IMR-90 (cell line): Measurements from ENCODE around the gene CYP4B1. TPM values are rescaled to one million over a fixed set of nuclear protein-coding genes. Genes with fewer than 3 reads are reported as not detected.

Experiments
- ATAC-seq: fragments of 200-7000 bp; cut with Tn5 transposase; 2 replicates; pipeline ENCODE4 v1.9.1; 2020; ENCODE audit warnings: low read depth, mild to moderate bottlenecking, moderate library complexity
- BruUV-seq: library from RNA; stranded (reverse); fragments of 400-500 nt; replicated peaks from 2 replicates; lab custom pipeline; 2021; lab: Mats Ljungman, UMichigan
- CTCF ChIA-PET: fragments of 300-600 bp; formaldehyde crosslinking; extraction: SDS; loops from one replicate; lab custom pipeline; 2021; ENCODE audit warnings: antibody characterized with exemption; lab: Yijun Ruan, JAX
- POLR2A ChIA-PET: fragments of 300-600 bp; sonication (Branson Sonifier 250); formaldehyde crosslinking; loops from one replicate; lab custom pipeline; 2022; ENCODE audit warnings: antibody characterized with exemption; ENCODE audit not compliant: unreplicated experiment; lab: Charles Lee
- DNase-seq: peaks from one replicate; pipeline ENCODE4 v3.0.0; 2013
- H2AFZ ChIP-seq: replicated peaks from 2 replicates; pipeline ENCODE3; 2013; ENCODE audit warnings: low read length, mild to moderate bottlenecking; ENCODE audit not compliant: poor library complexity
- H2AK5ac ChIP-seq: 2 replicates; pipeline ENCODE4 v1.6.1; 2013; ENCODE audit warnings: low read depth, low read length, inconsistent platforms
- H2AK9ac ChIP-seq: replicated peaks from 2 replicates; pipeline ENCODE3; 2013; ENCODE audit warnings: mild to moderate bottlenecking, low read depth, low read length, moderate library complexity; ENCODE audit not compliant: poor library complexity
- H2BK120ac ChIP-seq: 2 replicates; pipeline ENCODE4 v1.6.1; 2013; ENCODE audit warnings: low read depth, low read length, inconsistent platforms
- H2BK15ac ChIP-seq: 3 replicates; pipeline ENCODE4 v1.6.1; 2013; ENCODE audit warnings: low read depth, low read length, inconsistent platforms
- H2BK20ac ChIP-seq: 2 replicates; pipeline ENCODE4 v1.6.1; 2013; ENCODE audit warnings: low read depth, mild to moderate bottlenecking, inconsistent platforms, low read length, moderate library complexity
- H2BK5ac ChIP-seq: 2 replicates; pipeline ENCODE4 v1.6.1; 2013; ENCODE audit warnings: mild to moderate bottlenecking, low read depth, low read length, inconsistent platforms; ENCODE audit not compliant: poor library complexity, severe bottlenecking
- H3K14ac ChIP-seq: replicated peaks from 2 replicates; pipeline ENCODE4 v1.6.1; 2013; ENCODE audit warnings: low read depth, low read length, inconsistent platforms
- H3K18ac ChIP-seq: 2 replicates; pipeline ENCODE4 v1.6.1; 2013; ENCODE audit warnings: low read depth, low read length, control low read depth
- H3K23ac ChIP-seq: 2 replicates; pipeline ENCODE4 v1.6.1; 2013; ENCODE audit warnings: low read depth, low read length, inconsistent platforms
- H3K27ac ChIP-seq: 2 replicates; pipeline ENCODE4 v1.5.1; 2013; ENCODE audit warnings: mild to moderate bottlenecking, control low read depth, low read length; ENCODE audit not compliant: insufficient read depth
- H3K27me3 ChIP-seq: 2 replicates; pipeline ENCODE4 v1.6.1; 2013; ENCODE audit warnings: low read length; ENCODE audit not compliant: control insufficient read depth, insufficient read depth
- H3K36me3 ChIP-seq: 2 replicates; pipeline ENCODE4 v1.6.1; 2013; ENCODE audit warnings: low read length, mixed read lengths; ENCODE audit not compliant: control insufficient read depth, insufficient read depth
- H3K4ac ChIP-seq: 2 replicates; pipeline ENCODE4 v1.6.1; 2013; ENCODE audit warnings: low read depth, low read length, inconsistent platforms
- H3K4me1 ChIP-seq: 2 replicates; pipeline ENCODE4 v1.6.1; 2013; ENCODE audit warnings: low read length, mixed read lengths; ENCODE audit not compliant: control insufficient read depth, insufficient read depth
- H3K4me2 ChIP-seq: 2 replicates; pipeline ENCODE4 v1.6.1; 2013; ENCODE audit warnings: low read depth, mild to moderate bottlenecking, control low read depth, low read length, moderate library complexity
- H3K4me3 ChIP-seq: 2 replicates; pipeline ENCODE4 v1.5.1; 2013; ENCODE audit warnings: low read depth, mild to moderate bottlenecking, control low read depth, low read length, moderate library complexity; ENCODE audit not compliant: insufficient read depth
- H3K56ac ChIP-seq: 2 replicates; pipeline ENCODE4 v1.6.1; 2013; ENCODE audit warnings: low read length, inconsistent platforms; ENCODE audit not compliant: insufficient read depth; ENCODE audit errors: extremely low read depth
- H3K79me1 ChIP-seq, 2 experiments: 2 replicates each; pipeline ENCODE4 v1.6.1; 2013; ENCODE audit warnings: low read length in 2 of 2, inconsistent platforms in 1 of 2, low read depth in 1 of 2
- H3K9ac ChIP-seq: 2 replicates; pipeline ENCODE4 v1.6.1; 2013; ENCODE audit warnings: low read depth, low read length, control low read depth
- H3K9me1 ChIP-seq: 2 replicates; pipeline ENCODE4 v1.6.1; 2013; ENCODE audit warnings: low read length, inconsistent platforms; ENCODE audit not compliant: insufficient read depth
- H3K9me3 ChIP-seq: 2 replicates; pipeline ENCODE4 v1.6.1; 2013; ENCODE audit warnings: low read length; ENCODE audit not compliant: control insufficient read depth, insufficient read depth
- H4K20me1 ChIP-seq: 2 replicates; pipeline ENCODE4 v1.6.1; 2013; ENCODE audit warnings: low read length, inconsistent platforms; ENCODE audit not compliant: insufficient read depth
- H4K5ac ChIP-seq: 2 replicates; pipeline ENCODE4 v1.6.1; 2013; ENCODE audit warnings: mild to moderate bottlenecking, low read depth, low read length, control low read depth
- H4K8ac ChIP-seq, 2 experiments: 2 replicates each; pipeline ENCODE4 v1.6.1; 2013; ENCODE audit warnings: low read depth in 2 of 2, low read length in 2 of 2, control low read depth in 1 of 2, inconsistent platforms in 1 of 2
- H4K91ac ChIP-seq: 2 replicates; pipeline ENCODE4 v1.6.1; 2013; ENCODE audit warnings: low read depth, low read length, inconsistent platforms; ENCODE audit not compliant: insufficient read depth
- BHLHE40 ChIP-seq: fragments of 150-350 bp; IDR thresholded peaks from 2 replicates; pipeline ENCODE4 v1.6.1; 2016; ENCODE audit warnings: mild to moderate bottlenecking, low read depth, low read length
- CEBPB ChIP-seq: IDR thresholded peaks from 2 replicates; pipeline ENCODE4 v1.6.1; 2012; ENCODE audit warnings: low read depth, low read length, improper control_type of control experiment
- CHD1 ChIP-seq: IDR thresholded peaks from 2 replicates; pipeline ENCODE4 v1.6.1; 2012; ENCODE audit warnings: low read depth, low read length, improper control_type of control experiment
- CTCF ChIP-seq: conservative IDR thresholded peaks from 2 replicates; pipeline ENCODE4 v1.5.1; 2012; ENCODE audit warnings: mild to moderate bottlenecking, low read depth, low read length, improper control_type of control experiment
- ELK1 ChIP-seq: fragments of 150-350 bp; IDR thresholded peaks from 2 replicates; pipeline ENCODE4 v1.6.1; 2016; ENCODE audit warnings: low read depth, mild to moderate bottlenecking, low read length, moderate library complexity, borderline replicate concordance
- FOS ChIP-seq: fragments of 150-350 bp; IDR thresholded peaks from 2 replicates; pipeline ENCODE4 v1.6.1; 2016; ENCODE audit warnings: low read depth, low read length
- MAFK ChIP-seq: IDR thresholded peaks from 2 replicates; pipeline ENCODE4 v1.6.1; 2012; ENCODE audit warnings: low read depth, low read length, improper control_type of control experiment
- MAZ ChIP-seq: IDR thresholded peaks from 2 replicates; pipeline ENCODE4 v1.6.1; 2012; ENCODE audit warnings: low read depth, mild to moderate bottlenecking, low read length, improper control_type of control experiment, moderate library complexity, borderline replicate concordance
- MXI1 ChIP-seq: IDR thresholded peaks from 2 replicates; pipeline ENCODE4 v1.6.1; 2012; ENCODE audit warnings: low read depth, mild to moderate bottlenecking, low read length, moderate library complexity, borderline replicate concordance
- NFE2L2 ChIP-seq: fragments of 150-350 bp; IDR thresholded peaks from 2 replicates; pipeline ENCODE4 v1.6.1; 2016; ENCODE audit warnings: low read depth, mild to moderate bottlenecking, low read length
- POLR2A ChIP-seq: IDR thresholded peaks from 2 replicates; pipeline ENCODE4 v1.6.1; 2012; ENCODE audit warnings: mild to moderate bottlenecking, low read depth, low read length
- RAD21 ChIP-seq: IDR thresholded peaks from 2 replicates; pipeline ENCODE4 v1.6.1; 2012; ENCODE audit warnings: low read length, improper control_type of control experiment
- RCOR1 ChIP-seq: IDR thresholded peaks from 2 replicates; pipeline ENCODE4 v1.6.1; 2012; ENCODE audit warnings: mild to moderate bottlenecking, low read length, improper control_type of control experiment; ENCODE audit not compliant: insufficient replicate concordance
- RFX5 ChIP-seq: IDR thresholded peaks from 2 replicates; pipeline ENCODE4 v1.8.0; 2012; ENCODE audit warnings: low read depth, mild to moderate bottlenecking, low read length, moderate library complexity
- SMC3 ChIP-seq: fragments of 150-350 bp; IDR thresholded peaks from 2 replicates; pipeline ENCODE4 v1.6.1; 2016; ENCODE audit warnings: low read depth, mild to moderate bottlenecking, antibody characterized with exemption, low read length, moderate library complexity
- USF2 ChIP-seq: fragments of 150-350 bp; IDR thresholded peaks from 2 replicates; pipeline ENCODE4 v1.6.1; 2017; ENCODE audit warnings: mild to moderate bottlenecking, antibody characterized with exemption, low read length, low read depth
- WGBS, 2 experiments: methylation state at CpG; one replicate each; pipeline versions ENCODE4 v1.1.5 to v1.1.7; 2013; ENCODE audit warnings: missing lambda C conversion rate in 2 of 2; ENCODE audit not compliant: insufficient read length in 1 of 2; ENCODE audit errors: extremely low coverage in 2 of 2; 5-methylcytosine and 5-hydroxymethylcytosine counted together
- dilution Hi-C: fragments of 300-500 bp; cut with HindIII; formaldehyde crosslinking; loops from one replicate; pipeline ENCODE4 v1.14.3; 2018; ENCODE audit warnings: low sequenced_read_pairs; ENCODE audit not compliant: unreplicated experiment
- in situ Hi-C: fragments of 300-500 bp; cut with MboI; formaldehyde crosslinking; loops from 3 replicates; pipeline ENCODE4 v1.14.3; 2019; ENCODE audit warnings: low sequenced_read_pairs, inconsistent platforms, mixed read lengths
- intact Hi-C: fragments of 100-400 bp; cut with micrococcal nuclease; formaldehyde crosslinking; loops from 2 replicates; pipeline ENCODE4 v1.10.0; 2022
- polyA plus RNA-seq, 3 experiments: library from polyadenylated mRNA; depleted of rRNA; stranded (reverse); fragments of >200 nt; gene quantifications; 2 replicates each; pipeline ENCODE4 v1.2.3, GENCODE V29; 2012; ENCODE audit warnings: low replicate concordance in 1 of 3
- total RNA-seq: library from RNA; depleted of rRNA; stranded (reverse); fragments of >200 nt; gene quantifications from 2 replicates; pipeline ENCODE4 v1.2.3, GENCODE V29; 2012

The CYP4B1 gene
- total and polyA plus RNA-seq, 2 of the 4 experiments (the other 2 are of a cell fraction): not detected

GRCh38 chr1:46822248-46822826, 23.5 kb downstream of the CYP4B1 start:
- H3K56ac ChIP-seq: no peak overlapping the region
- no peak overlapping the region for H3K4me3 ChIP-seq
- H3K18ac ChIP-seq: no peak overlapping the region
- dilution Hi-C loops: no loop called here
- no peak overlapping the region for H3K4me2 ChIP-seq
- H3K4me1 ChIP-seq: no peaks in the 10 kb centered on the region
- H2BK5ac ChIP-seq: no peak overlapping the region
- ATAC-seq (no peak), DNase-seq (no peak)
- WGBS, 2 experiments: no CpG with 5 or more reads among the region's 3 CpGs
- TF ChIP-seq CHD1 (no peak), CTCF (no peak), CEBPB (no peak), FOS (no peak), RFX5 (no peak), ELK1 (no peak), SMC3 (no peak), NFE2L2 (no peak), MAFK (no peak), POLR2A (no peak), MAZ (no peak), MXI1 (no peak), RAD21 (no peak), RCOR1 (no peak), BHLHE40 (no peak), USF2 (no peak)
- no peaks in the 10 kb centered on the region for H3K79me1 ChIP-seq
- no peak overlapping the region for H4K5ac ChIP-seq
- no peak overlapping the region for H4K91ac ChIP-seq
- ChIA-PET POLR2A (no interaction called here), CTCF (no interaction called here)
- no peaks in the 10 kb centered on the region for H3K9me1 ChIP-seq
- peaks cover 21% of the 10 kb centered on the region; the same call in 1 of the 2 replicates for H3K9me3 ChIP-seq
- no peaks in the 10 kb centered on the region for H4K20me1 ChIP-seq
- no peak overlapping the region for H4K8ac ChIP-seq
- no peak overlapping the region for H2AK9ac ChIP-seq
- no peak overlapping the region for H3K23ac ChIP-seq
- no peaks in the 10 kb centered on the region for H3K27me3 ChIP-seq
- no peak overlapping the region for H2AFZ ChIP-seq
- no peak overlapping the region for H3K4ac ChIP-seq
- H3K36me3 ChIP-seq: no peaks in the 10 kb centered on the region
- H2BK120ac ChIP-seq: no peak overlapping the region
- BruUV-seq: no TSS peak
- no peak overlapping the region for H3K14ac ChIP-seq
- H2BK20ac ChIP-seq: no peak overlapping the region
- no peak overlapping the region for H2AK5ac ChIP-seq
- H2BK15ac ChIP-seq: no peak overlapping the region
- no peak overlapping the region for H3K27ac ChIP-seq
- no peak overlapping the region for H3K9ac ChIP-seq
- intact Hi-C loops: no loop called here
- in situ Hi-C loops: no loop called here
